ENCODE measurements around the gene FOSB. TPM values are rescaled to one million over a fixed set of nuclear protein-coding genes. Genes with fewer than 3 reads are reported as not detected.

FOSB gene
- total RNA-seq, 4 donors from 2014 or later = 1.9 to 38.0 (median 15.6) TPM

DNA sequence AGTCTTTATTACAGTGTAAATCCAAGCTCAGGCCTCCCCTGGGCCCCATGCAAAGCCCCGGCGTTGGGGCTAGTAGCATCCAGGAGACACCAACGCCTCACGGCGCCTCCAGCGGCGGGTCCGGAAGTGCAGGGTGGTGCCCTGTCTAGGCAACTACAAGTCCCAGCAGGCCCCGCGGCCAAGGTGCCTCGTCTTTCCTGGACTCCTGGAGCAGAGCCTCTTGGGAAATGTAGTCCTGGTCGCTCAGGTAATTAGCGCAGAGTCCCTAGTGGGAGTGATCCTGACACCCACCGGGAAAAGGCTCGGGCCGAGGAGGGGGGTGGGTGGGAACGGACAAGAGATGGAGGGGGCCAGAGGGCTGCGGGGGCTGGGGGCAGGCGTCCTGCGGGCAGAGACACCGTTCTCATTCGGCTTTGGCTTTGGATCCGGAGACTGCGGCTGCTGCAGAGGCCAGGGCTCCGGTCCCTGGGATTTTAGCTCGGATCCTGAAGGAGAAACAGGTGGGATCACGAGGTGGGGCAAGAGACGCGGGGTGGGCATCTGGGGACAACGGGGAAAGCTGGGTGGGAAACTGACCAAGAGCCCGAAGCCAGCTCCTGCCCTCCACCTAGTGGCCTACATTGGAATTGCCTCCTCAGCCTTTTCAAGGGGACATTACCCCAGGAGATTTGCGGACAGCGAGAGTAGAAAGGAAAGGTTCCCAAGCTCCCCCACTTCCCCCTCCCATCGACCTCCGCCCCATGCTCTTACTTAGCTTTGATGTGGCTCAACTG is 17.7 kb downstream of the FOSB start:
- TF ChIP-seq POLR2A (IDR thresholded peaks at IDR 0.05) = no peak
- TF ChIP-seq, protein P1, sequence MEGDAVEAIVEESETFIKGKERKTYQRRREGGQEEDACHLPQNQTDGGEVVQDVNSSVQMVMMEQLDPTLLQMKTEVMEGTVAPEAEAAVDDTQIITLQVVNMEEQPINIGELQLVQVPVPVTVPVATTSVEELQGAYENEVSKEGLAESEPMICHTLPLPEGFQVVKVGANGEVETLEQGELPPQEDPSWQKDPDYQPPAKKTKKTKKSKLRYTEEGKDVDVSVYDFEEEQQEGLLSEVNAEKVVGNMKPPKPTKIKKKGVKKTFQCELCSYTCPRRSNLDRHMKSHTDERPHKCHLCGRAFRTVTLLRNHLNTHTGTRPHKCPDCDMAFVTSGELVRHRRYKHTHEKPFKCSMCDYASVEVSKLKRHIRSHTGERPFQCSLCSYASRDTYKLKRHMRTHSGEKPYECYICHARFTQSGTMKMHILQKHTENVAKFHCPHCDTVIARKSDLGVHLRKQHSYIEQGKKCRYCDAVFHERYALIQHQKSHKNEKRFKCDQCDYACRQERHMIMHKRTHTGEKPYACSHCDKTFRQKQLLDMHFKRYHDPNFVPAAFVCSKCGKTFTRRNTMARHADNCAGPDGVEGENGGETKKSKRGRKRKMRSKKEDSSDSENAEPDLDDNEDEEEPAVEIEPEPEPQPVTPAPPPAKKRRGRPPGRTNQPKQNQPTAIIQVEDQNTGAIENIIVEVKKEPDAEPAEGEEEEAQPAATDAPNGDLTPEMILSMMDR (IDR thresholded peaks at IDR 0.05) = peak; percentile 74 to 94 (median 90)
- TF ChIP-seq EP300 (IDR thresholded peaks at IDR 0.05) = no peak
- TF ChIP-seq POLR2AphosphoS5 (IDR thresholded peaks at IDR 0.05) = no peak
- H3K27me3 ChIP-seq = no peaks in the 10 kb centered on the region
- 0% methylated on average over 9 of the region's 35 CpGs; no CpG with 5 or more reads in 1 of the 2 donors for WGBS, 2 donors (ENCODE audit: low coverage in 1 of 2)
- H3K27ac ChIP-seq = peak overlapping the region; percentile 70 to 90 (median 88)
- H3K4me1 ChIP-seq = peaks cover 0 to 14% (median 0%) of the 10 kb centered on the region in 3 donors
- H3K4me3 ChIP-seq = peak overlapping the region; percentile 60 to 81
- peaks cover 0 to 11% of the 10 kb centered on the region in 2 donors for H3K36me3 ChIP-seq
- peak; percentile 97 for ATAC-seq
- no peaks in the 10 kb centered on the region for H3K9me3 ChIP-seq

DNA sequence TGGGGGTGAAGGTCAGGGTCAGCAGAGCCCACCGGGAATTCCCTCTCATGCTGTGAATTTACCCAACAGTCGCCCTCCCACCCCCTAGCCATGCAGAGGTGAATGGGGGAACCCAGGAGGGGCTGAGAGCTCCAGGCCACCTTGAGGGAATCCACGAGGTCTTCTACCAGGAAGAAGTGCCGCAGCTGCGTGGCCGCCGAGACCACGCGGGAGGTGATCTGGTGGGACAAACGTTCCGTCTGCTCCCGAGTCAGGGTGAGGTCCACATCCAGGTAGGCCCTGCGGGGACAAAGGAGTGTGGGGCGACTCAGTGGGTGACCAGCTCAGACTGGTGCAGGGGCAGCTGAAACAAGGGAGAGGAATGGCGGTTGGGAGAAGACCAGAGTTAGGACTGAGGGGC is 20.9 kb downstream of the FOSB start:
- TF ChIP-seq POLR2AphosphoS5 (IDR thresholded peaks at IDR 0.05) = no peak
- TF ChIP-seq POLR2A (IDR thresholded peaks at IDR 0.05) = no peak
- TF ChIP-seq EP300 (IDR thresholded peaks at IDR 0.05) = no peak
- TF ChIP-seq, protein P1 (IDR thresholded peaks at IDR 0.05) = no peak
- H3K27ac ChIP-seq = no peak overlapping the region
- 54 to 90% methylated on average over 3 to 6 of the region's 15 CpGs for WGBS, 2 donors (ENCODE audit: low coverage in 1 of 2)
- H3K4me1 ChIP-seq = peaks cover 0 to 34% (median 5%) of the 10 kb centered on the region in 3 donors
- no peaks in the 10 kb centered on the region for H3K9me3 ChIP-seq
- no peak overlapping the region for H3K4me3 ChIP-seq
- peaks cover 0 to 11% of the 10 kb centered on the region in 2 donors for H3K36me3 ChIP-seq
- H3K27me3 ChIP-seq = no peaks in the 10 kb centered on the region
- no peak for ATAC-seq

GRCh38 chr19:45489216-45489855 is 21.5 kb downstream of the FOSB start:
- ATAC-seq = no peak
- Histone ChIP-seq H3K4me1 (peaks cover 0 to 36% (median 5%) of the 10 kb centered on the region in 3 donors), H3K9me3 (no peaks in the 10 kb centered on the region), H3K27ac (no peak overlapping the region), H3K36me3 (peaks cover 0 to 11% of the 10 kb centered on the region in 2 donors), H3K27me3 (no peaks in the 10 kb centered on the region), H3K4me3 (no peak overlapping the region)
- TF ChIP-seq, protein P1 (IDR thresholded peaks at IDR 0.05) = no peak
- TF ChIP-seq EP300 (IDR thresholded peaks at IDR 0.05) (no peak), POLR2AphosphoS5 (IDR thresholded peaks at IDR 0.05) (no peak), POLR2A (IDR thresholded peaks at IDR 0.05) (no peak)
- 85 to 93% methylated on average over 5 to 16 of the region's 20 CpGs for WGBS, 2 donors (ENCODE audit: low coverage in 1 of 2)

DNA sequence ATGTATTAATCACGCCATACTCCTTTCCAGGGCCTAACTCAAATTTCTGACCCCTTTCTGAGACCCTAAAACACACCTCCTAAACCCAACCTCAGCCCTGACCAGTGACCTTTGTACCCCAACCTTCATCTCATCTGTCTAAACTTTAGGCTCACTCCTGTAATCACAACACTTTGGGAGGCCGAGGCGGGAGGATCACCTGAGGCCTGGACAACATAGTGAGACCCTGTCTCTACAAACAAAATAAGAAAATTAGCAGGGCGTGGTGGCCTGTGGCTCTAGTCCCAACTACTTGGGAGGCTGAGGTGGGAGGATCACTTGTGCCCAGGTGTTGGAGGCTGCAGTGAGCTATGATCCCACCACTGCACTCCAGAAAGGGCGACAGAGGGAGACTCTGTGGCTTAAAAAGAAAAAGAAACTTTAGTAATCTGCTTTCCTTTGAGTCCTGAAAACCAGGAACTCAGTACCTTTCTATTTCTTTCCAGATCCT is 24.4 kb downstream of the FOSB start:
- peaks cover 0 to 40% (median 12%) of the 10 kb centered on the region in 3 donors for H3K4me1 ChIP-seq
- peak overlapping the region in 3 of 4 donors; percentile 82 to 88 (median 83) for H3K27ac ChIP-seq
- H3K4me3 ChIP-seq = peak overlapping the region in 1 of 2 donors; percentile 68
- H3K9me3 ChIP-seq = no peaks in the 10 kb centered on the region
- peaks cover 5% of the 10 kb centered on the region for H3K27me3 ChIP-seq
- WGBS, 2 donors (ENCODE audit: low coverage in 1 of 2) = 69 to 80% methylated on average over 2 to 3 of the region's 5 CpGs
- TF ChIP-seq POLR2A (IDR thresholded peaks at IDR 0.05) (no peak), EP300 (IDR thresholded peaks at IDR 0.05) (no peak), POLR2AphosphoS5 (IDR thresholded peaks at IDR 0.05) (no peak)
- TF ChIP-seq, protein P1 (IDR thresholded peaks at IDR 0.05) = no peak
- H3K36me3 ChIP-seq = peaks cover 0 to 11% of the 10 kb centered on the region in 2 donors
- ATAC-seq = no peak

Measured in gastroesophageal sphincter (tissue), 4 donors.